NCI-H2227 (cell line): Measurements from ENCODE around the gene LIPG.

Experiments used
- DNase-seq: peaks from one replicate; lab custom pipeline; 2025; ENCODE audit not compliant: unreplicated experiment; lab: John Stamatoyannopoulos, UW

The LIPG gene

GRCh38 chr18:49546278-49546677 is 15.6 kb upstream of the LIPG start:
- DNase-seq, result no peak

- DNase-seq, result no peak
Measured at GRCh38 chr18:49546719-49547273, 15.1 kb upstream of the LIPG start.

- DNase-seq, result no peak
Measured at GRCh38 chr18:49547701-49548100, 14.2 kb upstream of the LIPG start.

- no peak for DNase-seq
Measured at GRCh38 chr18:49548229-49548636, 13.6 kb upstream of the LIPG start.

GRCh38 chr18:49550621-49551339 is 11.1 kb upstream of the LIPG start:
- DNase-seq, result no peak

- DNase-seq, result no peak
Measured at GRCh38 chr18:49553003-49553402, 8.9 kb upstream of the LIPG start.

- no peak for DNase-seq
Measured at GRCh38 chr18:49555641-49556040, 6.2 kb upstream of the LIPG start.

- no peak for DNase-seq
Measured at GRCh38 chr18:49558356-49558755, 3.5 kb upstream of the LIPG start.

- peak; percentile 28 for DNase-seq
Measured at GRCh38 chr18:49559326-49559931, 2.4 kb upstream of the LIPG start.

GRCh38 chr18:49560277-49560623 is 1.6 kb upstream of the LIPG start:
- no peak for DNase-seq

GRCh38 chr18:49560624-49561288 is 1.1 kb upstream of the LIPG start:
- DNase-seq, result peak; percentile 44

GRCh38 chr18:49562481-49563129 is 748 bp downstream of the LIPG start:
- DNase-seq, result no peak

GRCh38 chr18:49563130-49563540 is 1.3 kb downstream of the LIPG start:
- DNase-seq, result no peak

GRCh38 chr18:49563701-49564517 is 2.1 kb downstream of the LIPG start:
- DNase-seq, result no peak

- no peak for DNase-seq
Measured at GRCh38 chr18:49564518-49564834, 2.6 kb downstream of the LIPG start.

- no peak for DNase-seq
Measured at GRCh38 chr18:49565101-49565500, 3.2 kb downstream of the LIPG start.

- peak; percentile 70 for DNase-seq
Measured at GRCh38 chr18:49565612-49566011, 3.8 kb downstream of the LIPG start.

GRCh38 chr18:49566217-49566770 is 4.4 kb downstream of the LIPG start:
- no peak for DNase-seq

- DNase-seq, result no peak
Measured at GRCh38 chr18:49566985-49567384, 5.1 kb downstream of the LIPG start.

GRCh38 chr18:49569724-49570123 is 7.9 kb downstream of the LIPG start:
- DNase-seq, result no peak

- DNase-seq, result no peak
Measured at GRCh38 chr18:49570836-49571235, 9.0 kb downstream of the LIPG start.
